Subcutaneous adipose tissue (tissue), 4 donors: Measurements from ENCODE around the gene RLF. TPM values are rescaled to one million over a fixed set of nuclear protein-coding genes. Genes with fewer than 3 reads are reported as not detected.

Source experiments
- total RNA-seq, 4 donors: library from RNA; depleted of rRNA; stranded (reverse); fragments of >200 nt; gene quantifications; one replicate each; pipeline ENCODE4 v1.1.0, GENCODE V29; 2016
- TF ChIP-seq, protein P1 (sequence below): fragments of 450-650 bp; IDR thresholded peaks from one replicate; pipeline ENCODE4 v1.5.1; 2016; ENCODE audit warnings: low read depth, mild to moderate bottlenecking, control low read depth, antibody characterized with exemption, moderate library complexity

The RLF gene
- total RNA-seq, 4 donors from 2014 or later, result 15.6 to 27.1 (median 22.4) TPM

DNA sequence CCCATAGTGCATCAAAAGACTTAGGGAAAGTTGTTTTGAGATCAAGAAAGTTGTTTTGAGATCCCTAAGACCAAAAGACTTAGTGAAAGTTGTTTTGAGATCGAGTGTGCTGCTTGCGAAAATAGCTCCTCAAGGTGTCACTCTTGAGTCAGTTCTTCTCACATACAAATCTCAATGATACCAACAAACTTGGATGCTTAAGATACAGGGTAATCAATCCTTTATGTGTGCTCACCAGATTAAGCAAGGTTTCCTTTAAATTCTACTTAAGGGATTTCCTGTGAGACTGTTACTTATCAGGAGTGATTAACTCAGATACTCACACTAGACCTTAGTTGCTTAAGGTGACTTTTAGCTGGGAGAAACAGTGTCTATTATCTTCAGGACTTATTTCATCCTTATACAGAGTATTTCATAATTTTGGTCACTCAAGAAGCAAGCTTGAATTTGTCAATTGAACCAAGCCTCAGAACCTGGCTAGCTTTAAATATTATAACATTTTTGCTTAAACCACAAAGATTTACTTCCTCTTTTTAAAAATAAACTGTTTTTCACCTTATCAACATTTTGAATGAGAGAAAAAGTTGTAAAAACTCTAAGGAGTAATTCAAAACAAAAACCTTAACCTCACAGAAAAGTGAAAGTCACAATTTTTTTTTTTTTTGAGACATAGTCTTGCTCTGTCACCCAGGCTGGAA, 8.0 kb upstream of the RLF start:
- TF ChIP-seq, protein P1, sequence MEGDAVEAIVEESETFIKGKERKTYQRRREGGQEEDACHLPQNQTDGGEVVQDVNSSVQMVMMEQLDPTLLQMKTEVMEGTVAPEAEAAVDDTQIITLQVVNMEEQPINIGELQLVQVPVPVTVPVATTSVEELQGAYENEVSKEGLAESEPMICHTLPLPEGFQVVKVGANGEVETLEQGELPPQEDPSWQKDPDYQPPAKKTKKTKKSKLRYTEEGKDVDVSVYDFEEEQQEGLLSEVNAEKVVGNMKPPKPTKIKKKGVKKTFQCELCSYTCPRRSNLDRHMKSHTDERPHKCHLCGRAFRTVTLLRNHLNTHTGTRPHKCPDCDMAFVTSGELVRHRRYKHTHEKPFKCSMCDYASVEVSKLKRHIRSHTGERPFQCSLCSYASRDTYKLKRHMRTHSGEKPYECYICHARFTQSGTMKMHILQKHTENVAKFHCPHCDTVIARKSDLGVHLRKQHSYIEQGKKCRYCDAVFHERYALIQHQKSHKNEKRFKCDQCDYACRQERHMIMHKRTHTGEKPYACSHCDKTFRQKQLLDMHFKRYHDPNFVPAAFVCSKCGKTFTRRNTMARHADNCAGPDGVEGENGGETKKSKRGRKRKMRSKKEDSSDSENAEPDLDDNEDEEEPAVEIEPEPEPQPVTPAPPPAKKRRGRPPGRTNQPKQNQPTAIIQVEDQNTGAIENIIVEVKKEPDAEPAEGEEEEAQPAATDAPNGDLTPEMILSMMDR, result no peak

DNA sequence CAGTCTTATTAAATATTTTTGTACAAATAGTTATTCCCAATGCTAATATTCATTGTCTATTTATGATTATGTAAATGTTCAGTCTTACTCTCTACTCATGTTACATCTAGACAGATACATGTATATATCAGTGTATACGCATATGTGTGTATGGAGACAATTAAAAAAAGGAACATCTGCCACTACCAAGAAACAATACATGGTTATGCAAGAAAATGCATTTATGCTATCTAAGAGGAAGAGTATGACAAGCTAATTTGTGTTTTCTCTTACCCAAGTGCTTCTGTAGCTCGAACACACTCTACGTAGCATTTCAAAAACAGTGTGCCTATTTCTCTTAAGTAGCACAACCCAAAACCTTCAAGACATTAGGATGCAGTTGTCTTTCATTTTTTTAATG, 6.1 kb upstream of the RLF start:
- TF ChIP-seq, protein P1, result no peak

DNA sequence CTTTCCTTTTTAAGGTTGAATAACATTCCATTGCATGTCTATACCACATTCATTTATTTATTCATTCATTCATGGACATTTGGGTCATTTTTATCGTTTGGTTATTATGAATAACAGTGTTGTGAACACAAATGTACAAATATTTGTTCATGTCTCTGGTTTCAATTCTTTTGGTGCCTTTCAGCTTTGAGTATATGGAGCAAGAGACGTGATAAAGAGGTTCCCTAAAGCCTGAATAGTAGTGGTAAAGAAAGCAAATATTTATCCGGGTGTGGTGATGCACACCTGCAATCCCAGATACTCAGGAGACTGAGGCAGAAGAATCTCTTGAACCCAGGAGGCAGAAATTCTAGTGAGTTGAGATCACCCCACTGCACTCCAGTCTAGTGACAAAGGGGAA, 5.3 kb upstream of the RLF start:
- TF ChIP-seq, protein P1, result no peak

DNA sequence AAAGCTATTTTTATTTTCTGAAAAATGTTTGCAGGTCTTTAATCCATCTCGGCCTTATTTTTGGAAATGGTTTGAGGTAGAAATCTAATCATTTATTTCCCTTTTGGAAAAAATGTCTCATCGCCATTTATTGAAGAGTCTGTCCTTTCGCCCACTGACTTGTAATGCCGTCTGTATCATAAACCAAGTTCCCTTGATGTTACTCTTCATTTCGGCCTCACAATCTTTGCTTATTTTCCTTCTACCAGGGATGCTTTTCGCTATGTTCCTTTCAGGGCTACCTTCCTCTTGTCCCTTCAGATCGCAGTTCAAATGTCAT, 422 bp upstream of the RLF start:
- TF ChIP-seq, protein P1, result no peak

DNA sequence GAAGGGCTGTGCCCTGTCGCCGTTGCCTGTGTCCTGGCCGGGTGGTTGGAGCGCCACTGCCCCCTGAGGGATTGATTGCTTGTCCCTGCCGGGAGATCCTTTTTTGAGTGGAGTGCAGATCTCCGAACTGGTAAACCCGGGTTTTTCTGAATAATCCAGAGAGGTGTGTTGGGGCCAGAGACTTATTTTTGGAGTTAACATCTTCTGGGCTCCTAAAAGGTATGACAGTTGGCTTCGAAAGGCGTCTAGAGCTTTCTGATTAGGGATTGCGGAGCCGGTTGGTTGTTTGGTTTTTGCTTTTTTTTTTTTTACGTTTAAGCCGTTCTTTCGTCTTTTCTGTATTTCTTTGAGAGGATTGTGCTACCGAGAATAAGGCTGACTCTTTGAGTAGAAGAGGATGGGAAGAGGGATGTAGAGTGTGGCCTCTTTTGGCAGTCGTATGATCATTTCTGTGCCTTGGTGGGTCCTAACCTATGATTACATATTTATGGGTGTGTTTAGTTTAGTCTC, 756 bp downstream of the RLF start:
- TF ChIP-seq, protein P1, result no peak

DNA sequence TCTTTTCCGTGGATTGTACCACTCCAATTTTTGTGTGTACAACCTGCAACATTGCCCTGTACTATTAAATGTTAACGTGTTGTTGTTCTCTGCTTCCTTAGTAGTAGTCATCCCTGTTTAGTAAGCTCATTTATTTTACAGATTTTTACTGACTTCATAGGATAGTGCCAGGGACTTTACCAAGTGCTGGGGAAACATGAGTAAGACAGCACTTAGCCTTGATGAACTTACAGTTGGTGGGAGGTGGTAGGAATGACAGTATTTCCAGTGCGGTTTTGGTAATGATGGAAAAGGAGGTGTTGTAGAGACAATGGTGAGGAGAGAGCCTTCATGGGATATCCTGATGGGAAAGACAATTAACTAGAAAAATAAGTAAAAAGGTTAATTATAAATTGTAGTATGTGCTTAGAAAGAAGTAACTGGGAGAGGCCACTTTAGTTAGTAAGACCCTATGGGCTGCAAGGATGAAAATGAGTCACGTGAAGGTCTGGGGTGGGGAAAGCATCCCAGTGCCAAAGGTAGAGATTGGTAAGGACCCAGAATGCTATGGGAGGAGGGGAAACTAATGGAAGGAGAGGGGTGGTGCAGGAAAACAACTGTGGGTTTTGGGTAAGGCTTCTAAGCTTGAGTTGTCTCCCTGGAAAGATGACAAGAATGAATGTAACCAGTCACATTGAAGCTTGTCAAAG, 1.7 kb downstream of the RLF start:
- TF ChIP-seq, protein P1, result no peak

DNA sequence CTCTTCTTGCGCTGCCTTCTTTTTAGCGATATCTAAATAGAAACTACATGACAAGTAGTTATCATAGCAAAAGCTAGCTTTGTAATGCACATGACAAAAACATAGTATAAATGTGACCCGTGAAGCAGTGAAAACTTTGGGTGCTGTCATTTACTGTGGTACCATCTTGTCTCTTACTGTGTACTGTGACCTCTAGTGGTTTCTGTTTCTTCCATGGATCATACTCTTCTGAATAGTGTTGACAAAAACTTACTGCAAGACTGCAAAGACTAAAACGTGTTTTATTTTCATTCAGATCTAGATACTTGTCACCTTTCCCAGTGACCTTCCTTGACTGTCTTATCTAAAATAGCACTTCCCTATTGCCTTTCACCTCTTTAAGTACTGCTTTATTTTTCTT, 6.1 kb downstream of the RLF start:
- TF ChIP-seq, protein P1, result no peak
